Measurements from ENCODE around the gene COX7A2L.

DNA sequence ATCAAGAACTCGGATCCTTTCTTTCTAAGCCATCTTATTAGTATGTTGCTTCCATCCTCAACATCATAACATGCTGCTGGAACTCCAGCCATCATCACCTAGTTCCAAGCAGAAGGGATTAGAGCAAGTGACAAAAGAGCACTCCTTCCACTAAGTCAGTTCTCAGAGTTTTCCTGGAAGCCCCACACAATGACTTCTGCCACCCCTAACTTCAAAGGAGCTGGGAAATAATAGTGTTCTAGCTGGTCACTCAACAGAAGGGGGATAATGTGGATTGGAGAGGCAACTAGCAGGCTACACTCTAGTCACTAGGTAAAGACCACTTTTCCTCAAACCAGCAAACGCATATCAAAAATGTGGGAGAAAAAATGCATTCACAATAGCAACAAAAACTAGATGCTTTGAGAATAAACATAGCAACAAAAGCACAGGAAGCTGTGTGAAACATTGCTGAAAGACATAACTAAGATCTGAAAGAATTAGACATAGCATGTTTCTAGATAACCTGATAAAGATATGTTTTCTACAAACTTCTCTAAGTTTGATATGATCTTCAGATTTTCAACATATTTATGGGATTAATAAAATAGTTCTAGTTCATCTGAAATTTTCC, 39.5 kb downstream of the COX7A2L start:
- TF ChIP-seq, protein P1, sequence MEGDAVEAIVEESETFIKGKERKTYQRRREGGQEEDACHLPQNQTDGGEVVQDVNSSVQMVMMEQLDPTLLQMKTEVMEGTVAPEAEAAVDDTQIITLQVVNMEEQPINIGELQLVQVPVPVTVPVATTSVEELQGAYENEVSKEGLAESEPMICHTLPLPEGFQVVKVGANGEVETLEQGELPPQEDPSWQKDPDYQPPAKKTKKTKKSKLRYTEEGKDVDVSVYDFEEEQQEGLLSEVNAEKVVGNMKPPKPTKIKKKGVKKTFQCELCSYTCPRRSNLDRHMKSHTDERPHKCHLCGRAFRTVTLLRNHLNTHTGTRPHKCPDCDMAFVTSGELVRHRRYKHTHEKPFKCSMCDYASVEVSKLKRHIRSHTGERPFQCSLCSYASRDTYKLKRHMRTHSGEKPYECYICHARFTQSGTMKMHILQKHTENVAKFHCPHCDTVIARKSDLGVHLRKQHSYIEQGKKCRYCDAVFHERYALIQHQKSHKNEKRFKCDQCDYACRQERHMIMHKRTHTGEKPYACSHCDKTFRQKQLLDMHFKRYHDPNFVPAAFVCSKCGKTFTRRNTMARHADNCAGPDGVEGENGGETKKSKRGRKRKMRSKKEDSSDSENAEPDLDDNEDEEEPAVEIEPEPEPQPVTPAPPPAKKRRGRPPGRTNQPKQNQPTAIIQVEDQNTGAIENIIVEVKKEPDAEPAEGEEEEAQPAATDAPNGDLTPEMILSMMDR (IDR thresholded peaks at IDR 0.05), result no peak
- TF ChIP-seq EZH2 (IDR thresholded peaks at IDR 0.05; ENCODE audit: borderline replicate concordance, insufficient read depth, low read depth, low read length, poor library complexity, severe bottlenecking), result no peak
